ENCODE results near the gene XPR1. TPM values are rescaled to one million over a fixed set of nuclear protein-coding genes. Genes with fewer than 3 reads are reported as not detected.
A peak's percentile ranks its signal among the peaks of the same experiment; 100 is the strongest.

XPR1 gene
- total RNA-seq, 1 experiment from 2014 or later = 16.8 TPM

- Histone ChIP-seq H3F3A (ENCODE audit: insufficient read depth, low read depth) (peaks cover 3% of the 10 kb centered on the region; the same call in 1 of the 2 replicates), H3K79me2 (ENCODE audit: low read depth) (peaks cover 6% of the 10 kb centered on the region; the same call in 1 of the 2 replicates), H3K4me2 (no peak overlapping the region), H3K36me3 (ENCODE audit: low read depth) (no peaks in the 10 kb centered on the region), H2AFZ (no peak overlapping the region), H3K27me3 (ENCODE audit: insufficient read depth, low read depth) (no peaks in the 10 kb centered on the region), H3K27ac (no peak overlapping the region), H4K20me1 (ENCODE audit: insufficient read depth) (no peaks in the 10 kb centered on the region), H3K4me3 (no peak overlapping the region), H3K9me2 (ENCODE audit: insufficient read depth) (no peaks in the 10 kb centered on the region), H3K9me3 (ENCODE audit: insufficient read depth, low read depth) (no peaks in the 10 kb centered on the region), H3K4me1 (replicated peaks; ENCODE audit: insufficient read depth) (peaks cover 14% of the 10 kb centered on the region)
- POLR2A ChIA-PET (ENCODE audit: unreplicated experiment) = interaction anchor here (0.6 kb wide), 1 partner anchor 22 kb away, joined by 3 read pairs; no protein-coding TSS in a partner anchor
- TF ChIP-seq CTCF (conservative IDR thresholded peaks at IDR 0.05) (no peak), EZH2 (IDR thresholded peaks at IDR 0.05; ENCODE audit: low read depth) (no peak)
- intact Hi-C loops (cut with micrococcal nuclease; ENCODE audit: unreplicated experiment) = loop anchor here (5.0 kb wide), 4 partner anchors 98 to 537 kb away; no protein-coding TSS in a partner anchor
- DNase-seq = no peak
- CTCF ChIA-PET = interaction anchor here (0.6 kb wide), 1 partner anchor 149 kb away, joined by 5 read pairs; no protein-coding TSS in a partner anchor
- BruUV-seq (replicated peaks) = no TSS peak
These were observed 1.2 kb upstream of the XPR1 start for GRCh38 chr1:180630408-180631193.

GRCh38 chr1:180631194-180631765, 542 bp upstream of the XPR1 start:
- H3K79me2 ChIP-seq (ENCODE audit: low read depth) = peaks cover 6% of the 10 kb centered on the region; the same call in 1 of the 2 replicates
- peaks cover 3% of the 10 kb centered on the region; the same call in 1 of the 2 replicates for H3F3A ChIP-seq (ENCODE audit: insufficient read depth, low read depth)
- H2AFZ ChIP-seq = no peak overlapping the region
- TF ChIP-seq EZH2 (IDR thresholded peaks at IDR 0.05; ENCODE audit: low read depth) (no peak), CTCF (conservative IDR thresholded peaks at IDR 0.05) (no peak)
- H3K27ac ChIP-seq = no peak overlapping the region
- H3K36me3 ChIP-seq (ENCODE audit: low read depth) = no peaks in the 10 kb centered on the region
- BruUV-seq (replicated peaks) = no TSS peak
- no peaks in the 10 kb centered on the region for H3K9me2 ChIP-seq (ENCODE audit: insufficient read depth)
- H3K4me1 ChIP-seq (replicated peaks; ENCODE audit: insufficient read depth) = peaks cover 14% of the 10 kb centered on the region
- POLR2A ChIA-PET (ENCODE audit: unreplicated experiment) = interaction anchor here (0.6 kb wide), 2 partner anchors 12 to 21 kb away, joined by 3 to 15 read pairs; no protein-coding TSS in a partner anchor
- H4K20me1 ChIP-seq (ENCODE audit: insufficient read depth) = no peaks in the 10 kb centered on the region
- intact Hi-C loops (cut with micrococcal nuclease; ENCODE audit: unreplicated experiment) = loop anchor here (5.0 kb wide), 4 partner anchors 99 to 536 kb away; no protein-coding TSS in a partner anchor
- no peak overlapping the region; the same call in 1 of the 2 replicates for H3K4me3 ChIP-seq
- no peaks in the 10 kb centered on the region for H3K27me3 ChIP-seq (ENCODE audit: insufficient read depth, low read depth)
- H3K9me3 ChIP-seq (ENCODE audit: insufficient read depth, low read depth) = no peaks in the 10 kb centered on the region
- DNase-seq = no peak
- H3K4me2 ChIP-seq = 0 out of 2 replicates have a peak overlapping the region, but pooled peaks have one; percentile 9
- CTCF ChIA-PET = interaction anchor here (0.7 kb wide), 1 partner anchor 12 kb away, joined by 8 read pairs; no protein-coding TSS in a partner anchor

- H3K27me3 ChIP-seq (ENCODE audit: insufficient read depth, low read depth) = no peaks in the 10 kb centered on the region
- peak overlapping the region; percentile 89 for H3K4me2 ChIP-seq
- POLR2A ChIA-PET (ENCODE audit: unreplicated experiment) = interaction anchor here (0.6 kb wide), 1 partner anchor 143 kb away, joined by 4 read pairs; no protein-coding TSS in a partner anchor
- intact Hi-C loops (cut with micrococcal nuclease; ENCODE audit: unreplicated experiment) = loop anchor here (5.0 kb wide), 4 partner anchors 100 to 535 kb away; no protein-coding TSS in a partner anchor
- no peak overlapping the region for H3K27ac ChIP-seq
- peaks cover 6% of the 10 kb centered on the region; the same call in 1 of the 2 replicates for H3K79me2 ChIP-seq (ENCODE audit: low read depth)
- no peak for DNase-seq
- TSS peak; percentile 33 for BruUV-seq (replicated peaks)
- no peaks in the 10 kb centered on the region for H3K9me3 ChIP-seq (ENCODE audit: insufficient read depth, low read depth)
- peak overlapping the region; percentile 99 for H2AFZ ChIP-seq
- peaks cover 3% of the 10 kb centered on the region; the same call in 1 of the 2 replicates for H3F3A ChIP-seq (ENCODE audit: insufficient read depth, low read depth)
- H3K36me3 ChIP-seq (ENCODE audit: low read depth) = no peaks in the 10 kb centered on the region
- TF ChIP-seq EZH2 (IDR thresholded peaks at IDR 0.05; ENCODE audit: low read depth) (no peak), CTCF (conservative IDR thresholded peaks at IDR 0.05) (no peak)
- CTCF ChIA-PET = interaction anchor here (0.6 kb wide), 2 partner anchors 23 to 479 kb away, joined by 4 to 10 read pairs; no protein-coding TSS in a partner anchor
- H3K4me1 ChIP-seq (replicated peaks; ENCODE audit: insufficient read depth) = peaks cover 14% of the 10 kb centered on the region
- no peaks in the 10 kb centered on the region for H3K9me2 ChIP-seq (ENCODE audit: insufficient read depth)
- no peaks in the 10 kb centered on the region for H4K20me1 ChIP-seq (ENCODE audit: insufficient read depth)
- peak overlapping the region; percentile 73 for H3K4me3 ChIP-seq
These were observed 669 bp downstream of the XPR1 start for GRCh38 chr1:180632326-180633056.

All from PC-9 (cell line).